IMR-90 (cell line): ENCODE results near the gene DNM3.

Source experiments
- CTCF ChIP-seq: conservative IDR thresholded peaks from 2 replicates; pipeline ENCODE4 v1.5.1; 2012; ENCODE audit warnings: mild to moderate bottlenecking, low read depth, low read length, improper control_type of control experiment
- MAFK ChIP-seq: IDR thresholded peaks from 2 replicates; pipeline ENCODE4 v1.6.1; 2012; ENCODE audit warnings: low read depth, low read length, improper control_type of control experiment

- TF ChIP-seq MAFK: no peak
- no peak for TF ChIP-seq CTCF
These were observed 320.9 kb downstream of the DNM3 start for GRCh38 chr1:172162236-172162635.
